SK-N-SH (cell line): ENCODE measurements around the gene MAGEF1. TPM values are rescaled to one million over a fixed set of nuclear protein-coding genes. Genes with fewer than 3 reads are reported as not detected.

Experiments
- CTCF ChIA-PET: fragments of 300-600, 350-600 bp; formaldehyde crosslinking; extraction: SDS; loops from one replicate; lab custom pipeline; 2021; lab: Yijun Ruan, JAX
- POLR2A ChIA-PET: fragments of 350-600 bp; sonication (Branson Sonifier 250); formaldehyde crosslinking; extraction: SDS; loops from one replicate; lab custom pipeline; 2020; ENCODE audit warnings: antibody characterized with exemption, inconsistent platforms; lab: Yijun Ruan, JAX
- DNase-seq: peaks from one replicate; pipeline ENCODE4 v3.0.0; 2012
- H2AFZ ChIP-seq: fragments of 200-600 bp; sonication (generic); 2 replicates; pipeline ENCODE4 v1.8.1; 2016; ENCODE audit warnings: antibody characterized with exemption, mild to moderate bottlenecking, low read depth
- H3F3A ChIP-seq: fragments of 200-600 bp; sonication (generic); replicated peaks from 2 replicates; pipeline ENCODE3; 2016; ENCODE audit warnings: antibody characterized with exemption, mild to moderate bottlenecking; ENCODE audit not compliant: insufficient read depth
- H3K27ac ChIP-seq, 2 experiments: fragments of 200-500 bp in 1 of 2; fragments of 200-600 bp in 1 of 2; sonication (Bioruptor generic) in 1 of 2; sonication (generic), shearing (Covaris generic) in 1 of 2; 2 replicates each; pipeline versions ENCODE4 v1.5.1 to v1.6.1; 2014 to 2016; ENCODE audit warnings: low read depth in 2 of 2, inconsistent platforms in 1 of 2, low read length in 1 of 2, mild to moderate bottlenecking in 1 of 2, mixed read lengths in 1 of 2
- H3K27me3 ChIP-seq: fragments of 200-600 bp; sonication (generic), shearing (Covaris generic); 2 replicates; pipeline ENCODE4 v1.6.1; 2016; ENCODE audit warnings: mixed run types; ENCODE audit not compliant: insufficient read depth
- H3K36me3 ChIP-seq, 2 experiments: fragments of 200-500 bp in 1 of 2; fragments of 200-600 bp in 1 of 2; sonication (Bioruptor generic) in 1 of 2; sonication (generic) in 1 of 2; replicated peaks in 1 of 2; 2 replicates each; pipeline versions ENCODE3 to v1.5.1; 2014 to 2016; ENCODE audit warnings: low read length in 1 of 2, mild to moderate bottlenecking in 1 of 2; ENCODE audit not compliant: insufficient read depth in 2 of 2, control insufficient read depth in 1 of 2
- H3K4me1 ChIP-seq, 2 experiments: fragments of 200-500 bp in 1 of 2; fragments of 200-600 bp in 1 of 2; sonication (Bioruptor generic) in 1 of 2; sonication (generic), shearing (Covaris generic) in 1 of 2; 2 replicates each; pipeline versions ENCODE4 v1.5.1 to v1.6.1; 2014 to 2016; ENCODE audit warnings: low read depth in 1 of 2, low read length in 1 of 2, mixed run types in 1 of 2; ENCODE audit not compliant: insufficient read depth in 2 of 2, control insufficient read depth in 1 of 2
- H3K4me2 ChIP-seq: fragments of 200-600 bp; sonication (generic), shearing (Covaris generic); 2 replicates; pipeline ENCODE4 v1.6.1; 2017; ENCODE audit warnings: mixed run types
- H3K4me3 ChIP-seq, 2 experiments: fragments of 200-500 bp in 1 of 2; fragments of 200-600 bp in 1 of 2; sonication (Bioruptor generic) in 1 of 2; sonication (generic), shearing (Covaris generic) in 1 of 2; 2 replicates each; pipeline versions ENCODE4 v1.5.1 to v1.8.1; 2014 to 2016; ENCODE audit warnings: low read depth in 2 of 2, inconsistent platforms in 1 of 2, low read length in 1 of 2, mild to moderate bottlenecking in 1 of 2, mixed read lengths in 1 of 2, moderate library complexity in 1 of 2
- H3K79me2 ChIP-seq: fragments of 200-600 bp; sonication (generic); 2 replicates; pipeline ENCODE4 v1.8.1; 2017; ENCODE audit warnings: mild to moderate bottlenecking; ENCODE audit not compliant: insufficient read depth
- H3K9ac ChIP-seq: fragments of 200-600 bp; sonication (generic); 2 replicates; pipeline ENCODE4 v1.6.1; 2017; ENCODE audit warnings: mixed run types
- H3K9me2 ChIP-seq: fragments of 200-600 bp; sonication (generic); 2 replicates; pipeline ENCODE4 v1.6.1; 2017; ENCODE audit warnings: mixed run types
- H3K9me3 ChIP-seq: fragments of 200-600 bp; sonication (generic); 2 replicates; pipeline ENCODE4 v1.6.1; 2017; ENCODE audit warnings: mixed run types, mild to moderate bottlenecking, moderate library complexity
- H4K20me1 ChIP-seq: fragments of 200-600 bp; sonication (generic); 2 replicates; pipeline ENCODE4 v1.6.1; 2017; ENCODE audit warnings: mild to moderate bottlenecking, mixed run types; ENCODE audit not compliant: insufficient read depth
- CHD2 ChIP-seq: fragments of 150-350 bp; IDR thresholded peaks from 2 replicates; pipeline ENCODE4 v1.6.1; 2018; ENCODE audit warnings: low read length; ENCODE audit not compliant: partially characterized antibody
- EP300 ChIP-seq, 2 experiments: IDR thresholded peaks; 2 replicates each; pipeline versions ENCODE4 v1.4.0 to v1.6.1; 2012; ENCODE audit warnings: borderline replicate concordance in 1 of 2, low read depth in 1 of 2, low read length in 1 of 2
- FOSL2 ChIP-seq: IDR thresholded peaks from 2 replicates; pipeline ENCODE4 v1.4.0; 2012; ENCODE audit warnings: low read depth, mild to moderate bottlenecking, moderate library complexity, borderline replicate concordance
- FOXJ3 ChIP-seq: sonication (generic); formaldehyde crosslinking; IDR thresholded peaks from 2 replicates; pipeline ENCODE4 v1.5.1; 2020; ENCODE audit warnings: mild to moderate bottlenecking, missing genetic modification reagents
- GATA2 ChIP-seq: sonication (generic); formaldehyde crosslinking; IDR thresholded peaks from 2 replicates; pipeline ENCODE4 v1.5.0; 2020; ENCODE audit warnings: mild to moderate bottlenecking, missing genetic modification reagents
- JUND ChIP-seq: IDR thresholded peaks from 2 replicates; pipeline ENCODE4 v1.4.0; 2012
- POLR2AphosphoS5 ChIP-seq: IDR thresholded peaks from 2 replicates; pipeline ENCODE4 v1.6.1; 2012; ENCODE audit warnings: low read depth, low read length
- RXRA ChIP-seq: IDR thresholded peaks from 2 replicates; pipeline ENCODE4 v1.4.0; 2012; ENCODE audit warnings: low read depth, mild to moderate bottlenecking, borderline replicate concordance
- TAF1 ChIP-seq: IDR thresholded peaks from 2 replicates; pipeline ENCODE4 v1.6.1; 2012; ENCODE audit warnings: low read depth, mild to moderate bottlenecking, low read length, moderate library complexity, borderline replicate concordance
- TCF12 ChIP-seq: IDR thresholded peaks from 2 replicates; pipeline ENCODE4 v1.4.0; 2012
- USF1 ChIP-seq: IDR thresholded peaks from 2 replicates; pipeline ENCODE4 v1.4.0; 2012; ENCODE audit warnings: low read depth, borderline replicate concordance
- USF2 ChIP-seq: fragments of 150-350 bp; IDR thresholded peaks from 2 replicates; pipeline ENCODE4 v1.6.1; 2017; ENCODE audit warnings: antibody characterized with exemption, low read length, low read depth, borderline replicate concordance
- ZBTB33 ChIP-seq: IDR thresholded peaks from 2 replicates; pipeline ENCODE4 v1.4.0; 2012; ENCODE audit warnings: low read depth, borderline replicate concordance
- WGBS: methylation state at CpG from one replicate; pipeline ENCODE4 v1.1.6; 2017; ENCODE audit warnings: low lambda C conversion rate; 5-methylcytosine and 5-hydroxymethylcytosine counted together
- polyA plus RNA-seq, 3 experiments: library from polyadenylated mRNA; depleted of rRNA; stranded (reverse); fragments of >200 nt; gene quantifications; 2 replicates each; pipeline ENCODE4 v1.2.3, GENCODE V29; 2012
- TF ChIP-seq, protein P1 (sequence below): IDR thresholded peaks from 2 replicates; pipeline ENCODE4 v1.4.0; 2012; ENCODE audit warnings: low read depth

Gene MAGEF1
- polyA plus RNA-seq, 1 of the 3 experiments (the other 2 are of a cell fraction), result 45.2 TPM

DNA sequence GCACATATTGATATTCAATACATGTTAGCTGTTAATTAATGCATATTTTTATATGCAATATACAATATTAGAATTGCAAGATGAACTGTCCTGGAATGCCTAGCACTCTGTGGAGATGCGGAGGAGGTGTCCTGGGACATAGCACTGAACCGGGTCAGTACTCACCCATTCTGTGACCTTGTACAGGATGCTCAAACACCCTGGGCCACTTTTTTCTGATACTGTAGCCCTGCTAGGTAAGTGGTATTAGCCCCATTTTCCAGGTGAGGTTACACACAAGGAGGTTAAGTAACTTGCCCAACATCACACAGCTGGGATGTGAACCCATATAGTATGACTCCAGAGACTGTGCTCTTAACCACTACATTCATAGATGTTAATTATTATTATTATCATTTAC lies 1.7 kb upstream of the MAGEF1 start:
- DNase-seq, result no peak
- H3K9me3 ChIP-seq, result no peaks in the 10 kb centered on the region
- TF ChIP-seq, protein P1, sequence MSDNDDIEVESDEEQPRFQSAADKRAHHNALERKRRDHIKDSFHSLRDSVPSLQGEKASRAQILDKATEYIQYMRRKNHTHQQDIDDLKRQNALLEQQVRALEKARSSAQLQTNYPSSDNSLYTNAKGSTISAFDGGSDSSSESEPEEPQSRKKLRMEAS, result no peak
- TF ChIP-seq FOXJ3 (CRISPR knock-in tag) (no peak), JUND (no peak), TCF12 (no peak), EP300 (IDR thresholded peaks at IDR 0.05; ENCODE audit: borderline replicate concordance in 1 of 2, low read depth in 1 of 2, low read length in 1 of 2) (no peak), CHD2 (no peak), GATA2 (CRISPR knock-in tag) (no peak), POLR2AphosphoS5 (no peak), ZBTB33 (no peak), TAF1 (no peak), USF1 (no peak), USF2 (no peak), FOSL2 (no peak), RXRA (no peak)
- ChIA-PET POLR2A (interaction anchor here (2.6 kb wide), 1 partner anchor 29 kb away, joined by 14 read pairs; no protein-coding TSS in a partner anchor), CTCF (interaction anchor here (1.2 to 7.3 kb wide), 6 partner anchors 12 to 152 kb away, joined by 3 to 49 read pairs (median 6); partner anchors contain the start of gene EPHB3)
- H3K36me3 ChIP-seq, result peaks cover 6 to 7% of the 10 kb centered on the region in 2 experiments
- H3K27ac ChIP-seq, result no peak overlapping the region
- no peak overlapping the region for H2AFZ ChIP-seq
- H3K79me2 ChIP-seq, result peaks cover 30% of the 10 kb centered on the region
- H3F3A ChIP-seq, result peaks cover 17% of the 10 kb centered on the region
- no peak overlapping the region for H3K4me2 ChIP-seq
- no peak overlapping the region for H3K4me3 ChIP-seq
- 94% methylated on average over 2 of the region's 2 CpGs for WGBS
- H3K4me1 ChIP-seq, result peaks cover 18 to 32% of the 10 kb centered on the region in 2 experiments; a peak in 3 of 4 replicates
- no peaks in the 10 kb centered on the region for H3K27me3 ChIP-seq
- H4K20me1 ChIP-seq, result no peaks in the 10 kb centered on the region
- H3K9ac ChIP-seq, result no peak overlapping the region
- H3K9me2 ChIP-seq, result no peaks in the 10 kb centered on the region
